ENCODE data around the gene KCNJ16.

Gene KCNJ16

GRCh38 chr17:70134777-70135176 lies 59.8 kb downstream of the KCNJ16 start:
- no peak for DNase-seq

- DNase-seq, result no peak
Measured at GRCh38 chr17:70136131-70136530, 61.1 kb downstream of the KCNJ16 start.

GRCh38 chr17:70137451-70138230 lies 62.6 kb downstream of the KCNJ16 start:
- DNase-seq, result no peak

GRCh38 chr17:70138291-70138865 lies 63.4 kb downstream of the KCNJ16 start:
- DNase-seq, result no peak

GRCh38 chr17:70139449-70139993 lies 64.5 kb downstream of the KCNJ16 start:
- DNase-seq, result no peak

GRCh38 chr17:70144260-70144846 lies 69.3 kb downstream of the KCNJ16 start:
- no peak for DNase-seq

- no peak for DNase-seq
Measured at GRCh38 chr17:70153210-70153609, 78.2 kb downstream of the KCNJ16 start.

- DNase-seq, result no peak
Measured at GRCh38 chr17:70157151-70157550, 82.1 kb downstream of the KCNJ16 start.

- no peak for DNase-seq
Measured at GRCh38 chr17:70158180-70158579, 83.2 kb downstream of the KCNJ16 start.

GRCh38 chr17:70158591-70158990 lies 83.6 kb downstream of the KCNJ16 start:
- DNase-seq, result no peak

GRCh38 chr17:70159980-70160379 lies 85.0 kb downstream of the KCNJ16 start:
- no peak for DNase-seq

GRCh38 chr17:70161519-70161918 lies 86.5 kb downstream of the KCNJ16 start:
- no peak for DNase-seq

GRCh38 chr17:70165383-70165782 lies 90.4 kb downstream of the KCNJ16 start:
- no peak for DNase-seq

- DNase-seq, result no peak
Measured at GRCh38 chr17:70166615-70167014, 91.6 kb downstream of the KCNJ16 start.

GRCh38 chr17:70168044-70168976 lies 93.3 kb downstream of the KCNJ16 start:
- no peak for DNase-seq

- peak; percentile 21 for DNase-seq
Measured at GRCh38 chr17:70168977-70169708, 94.1 kb downstream of the KCNJ16 start, which contains the start of gene KCNJ2. TSS of gene KCNJ2 (plus strand) at chr17:70169532. CDS start at chr17:70175040, 5,508 bp downstream.

GRCh38 chr17:70169709-70170597 lies 94.9 kb downstream of the KCNJ16 start:
- no peak for DNase-seq

GRCh38 chr17:70171159-70171558 lies 96.1 kb downstream of the KCNJ16 start:
- DNase-seq, result no peak

GRCh38 chr17:70172449-70172848 lies 97.4 kb downstream of the KCNJ16 start:
- DNase-seq, result no peak

- DNase-seq, result no peak
Measured at GRCh38 chr17:70172923-70173322, 97.9 kb downstream of the KCNJ16 start.

- DNase-seq, result no peak
Measured at GRCh38 chr17:70173681-70174080, 98.7 kb downstream of the KCNJ16 start.

Measured in activated CD8-positive, alpha-beta memory T cell treated with anti-CD3 and anti-CD28 coated beads, Interleukin-2, amount 50 U/mL, for 4 hours (primary cell).